ENCODE measurements around the gene SURF1.

SURF1 gene

DNA sequence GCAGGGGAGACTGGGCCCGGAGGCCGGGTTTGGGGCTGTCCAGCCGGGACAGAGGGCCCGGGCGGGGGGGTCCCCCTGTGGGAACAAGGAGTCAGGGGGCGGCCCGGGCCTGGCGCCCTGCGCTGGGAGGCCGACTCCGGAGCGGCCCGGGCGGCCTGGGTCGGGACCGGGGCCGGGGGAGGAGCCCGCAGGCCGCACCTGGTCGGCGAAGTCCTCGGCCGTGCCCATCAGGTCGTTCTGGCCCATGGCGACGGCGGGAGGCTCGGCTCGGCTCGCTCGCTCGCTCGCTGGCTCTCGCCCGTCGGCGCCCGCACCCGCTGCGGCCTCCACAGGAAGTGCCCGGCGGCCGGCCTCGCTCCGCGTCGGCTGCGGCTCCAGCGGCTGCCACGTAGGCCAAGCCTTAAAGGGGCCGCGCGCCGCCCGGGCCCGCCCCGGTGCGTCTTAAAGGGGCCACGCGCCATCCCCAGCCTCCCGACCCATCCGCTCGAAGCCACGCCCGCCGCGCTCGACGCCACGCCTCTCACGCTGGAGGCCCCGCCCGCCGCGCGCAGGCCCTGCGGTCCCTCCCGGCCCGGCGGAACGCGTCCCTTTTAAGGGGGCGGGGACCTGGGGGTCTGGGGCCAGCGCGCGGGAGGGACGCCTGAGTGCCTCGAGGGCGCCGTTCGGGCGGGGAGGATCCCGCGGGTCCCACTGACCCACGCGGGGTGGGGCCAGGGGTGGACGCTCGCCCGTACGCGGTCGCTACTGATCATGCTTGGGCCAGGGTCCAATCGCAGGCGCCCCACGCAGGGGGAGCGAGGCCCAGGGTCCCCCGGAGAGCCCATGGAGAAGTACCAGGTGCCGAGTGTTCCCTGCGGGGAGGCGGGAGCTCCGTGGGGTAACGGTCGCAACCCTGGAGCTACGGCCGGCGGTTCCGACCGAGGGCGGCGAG lies 19.7 kb upstream of the SURF1 start, which contains the start of the genes STKLD1 and SURF4:
TSS of gene STKLD1 (plus strand) at position 643 of the 931 bp plus-strand sequence. CDS start at position 751, 108 bp downstream.
TSS of gene SURF4 (minus strand) at position 337 of the 931 bp plus-strand sequence. CDS start at position 246, 91 bp downstream.
- no peak for TF ChIP-seq CTCF (IDR thresholded peaks at IDR 0.05; ENCODE audit: insufficient read depth, low read length, poor library complexity, severe bottlenecking)
- peaks cover 9% of the 10 kb centered on the region for H3K36me3 ChIP-seq (ENCODE audit: control insufficient read depth, insufficient read depth, low read length)
- DNase-seq (ENCODE audit: extremely low read depth, insufficient read length): peak; percentile 98

GRCh38 chr9:133375116-133375723 lies 18.9 kb upstream of the SURF1 start:
- peak; percentile 52 for DNase-seq (ENCODE audit: extremely low read depth, insufficient read length)

More for the DNA sequence above, 19.7 kb upstream of the SURF1 start, which contains the start of the genes STKLD1 and SURF4:
- Histone ChIP-seq H3K27me3 (replicated peaks; ENCODE audit: control insufficient read depth, insufficient read depth, low read length) (no peaks in the 10 kb centered on the region), H3K4me3 (replicated peaks; ENCODE audit: low read depth, low read length) (peak within 1 kb of the TSS; percentile 79)

GRCh38 chr9:133374612-133375115 lies 18.4 kb upstream of the SURF1 start:
- H3K27me3 ChIP-seq (replicated peaks; ENCODE audit: control insufficient read depth, insufficient read depth, low read length): no peaks in the 10 kb centered on the region
- peak overlapping the region; percentile 79 for H3K4me3 ChIP-seq (replicated peaks; ENCODE audit: low read depth, low read length)
- H3K36me3 ChIP-seq (ENCODE audit: control insufficient read depth, insufficient read depth, low read length): peaks cover 18% of the 10 kb centered on the region
- TF ChIP-seq CTCF (IDR thresholded peaks at IDR 0.05; ENCODE audit: insufficient read depth, low read length, poor library complexity, severe bottlenecking): no peak
- DNase-seq (ENCODE audit: extremely low read depth, insufficient read length): no peak

More at GRCh38 chr9:133375116-133375723, 18.9 kb upstream of the SURF1 start:
- H3K36me3 ChIP-seq (ENCODE audit: control insufficient read depth, insufficient read depth, low read length): peaks cover 13% of the 10 kb centered on the region
- TF ChIP-seq CTCF (IDR thresholded peaks at IDR 0.05; ENCODE audit: insufficient read depth, low read length, poor library complexity, severe bottlenecking): peak; percentile 14
- no peaks in the 10 kb centered on the region for H3K27me3 ChIP-seq (replicated peaks; ENCODE audit: control insufficient read depth, insufficient read depth, low read length)
- H3K4me3 ChIP-seq (replicated peaks; ENCODE audit: low read depth, low read length): peak overlapping the region; percentile 79

GRCh38 chr9:133372144-133372543 lies 15.9 kb upstream of the SURF1 start:
- Histone ChIP-seq H3K27me3 (replicated peaks; ENCODE audit: control insufficient read depth, insufficient read depth, low read length) (no peaks in the 10 kb centered on the region), H3K36me3 (ENCODE audit: control insufficient read depth, insufficient read depth, low read length) (peaks cover 34% of the 10 kb centered on the region), H3K4me3 (replicated peaks; ENCODE audit: low read depth, low read length) (peak overlapping the region; percentile 27; the same call in 1 of the 2 replicates)
- DNase-seq (ENCODE audit: extremely low read depth, insufficient read length): no peak
- no peak for TF ChIP-seq CTCF (IDR thresholded peaks at IDR 0.05; ENCODE audit: insufficient read depth, low read length, poor library complexity, severe bottlenecking)

DNA sequence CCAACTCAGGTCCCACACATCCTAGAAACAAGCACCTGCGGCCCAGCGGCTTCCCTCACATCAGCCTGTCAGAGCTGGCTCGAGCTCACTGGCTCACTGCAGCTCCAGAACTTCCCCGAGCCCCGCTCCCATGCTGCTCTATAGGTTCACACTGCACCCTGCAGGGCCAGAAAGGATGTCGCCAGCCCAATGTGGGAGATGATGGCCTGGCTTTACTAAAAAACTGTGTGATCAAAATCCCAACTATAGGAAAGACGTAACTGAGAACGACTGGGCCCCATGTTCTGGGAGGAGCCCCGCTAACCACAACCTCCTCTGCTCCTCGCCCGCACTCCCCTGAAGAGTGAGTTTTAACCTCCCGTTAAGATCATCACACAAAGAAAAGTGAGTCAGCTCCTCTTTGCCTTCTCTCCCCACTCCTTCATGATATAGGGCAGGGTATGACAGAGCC lies 15.0 kb upstream of the SURF1 start:
- H3K36me3 ChIP-seq (ENCODE audit: control insufficient read depth, insufficient read depth, low read length): peaks cover 42% of the 10 kb centered on the region
- peak overlapping the region; percentile 27 for H3K4me3 ChIP-seq (replicated peaks; ENCODE audit: low read depth, low read length)
- DNase-seq (ENCODE audit: extremely low read depth, insufficient read length): no peak
- TF ChIP-seq CTCF (IDR thresholded peaks at IDR 0.05; ENCODE audit: insufficient read depth, low read length, poor library complexity, severe bottlenecking): peak; percentile 4
- H3K27me3 ChIP-seq (replicated peaks; ENCODE audit: control insufficient read depth, insufficient read depth, low read length): no peaks in the 10 kb centered on the region

Data from GM06990 (cell line).